Testis (tissue), 2 donors: ENCODE data around the gene WEE1.

ENCODE experiments used
- CTCF ChIP-seq, 3 experiments: fragments of 450-650 bp in 2 of 3; fragments of 200-600 bp in 1 of 3; sonication (generic) in 1 of 3; IDR thresholded peaks; one replicate each; pipeline ENCODE4 v1.5.1; 2016 to 2019; ENCODE audit warnings: antibody characterized with exemption in 3 of 3, mild to moderate bottlenecking in 2 of 3, moderate library complexity in 1 of 3
- POLR2A ChIP-seq: fragments of 450-650 bp; IDR thresholded peaks from one replicate; pipeline ENCODE4 v1.6.1; 2017; ENCODE audit warnings: antibody characterized with exemption, mild to moderate bottlenecking, moderate library complexity

DNA sequence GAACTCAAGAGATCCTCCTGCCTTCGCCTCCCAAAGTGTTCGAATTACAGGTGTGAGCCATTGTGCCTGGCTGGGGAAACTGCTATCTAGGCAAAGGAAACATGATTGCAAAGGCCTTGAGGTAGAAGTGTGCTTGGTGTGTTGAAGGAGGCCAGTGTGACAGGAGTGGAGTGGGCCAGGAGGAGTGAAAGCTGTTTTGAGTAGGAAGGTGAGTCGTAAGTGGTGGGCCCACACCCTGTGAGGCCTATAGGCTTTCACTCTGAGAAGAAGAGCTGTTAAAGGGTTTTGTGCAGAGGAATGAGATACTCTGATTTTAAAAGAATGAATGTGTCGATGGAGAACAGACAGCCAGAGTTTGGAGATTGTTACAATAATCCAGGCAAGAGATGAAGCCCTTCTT is 43.4 kb downstream of the WEE1 start:
- TF ChIP-seq CTCF (IDR thresholded peaks at IDR 0.05) = no peak
- TF ChIP-seq POLR2A = no peak
